ENCODE data around the gene AATK. TPM values are rescaled to one million over a fixed set of nuclear protein-coding genes. Genes with fewer than 3 reads are reported as not detected.

AATK gene
- total and polyA plus RNA-seq, 4 donors: 9.6 to 54.6 (median 23.7) TPM

- Histone ChIP-seq H3K36me3 (ENCODE audit: control insufficient read depth in 4 of 4, insufficient read depth in 4 of 4, low read length in 4 of 4) (no peaks in the 10 kb centered on the region), H3K4me1 (ENCODE audit: control insufficient read depth in 5 of 5, insufficient read depth in 5 of 5, low read length in 5 of 5) (no peaks in the 10 kb centered on the region), H3K9ac (ENCODE audit: insufficient read depth in 1 of 2, low read length in 2 of 2) (no peak overlapping the region), H3K27ac (ENCODE audit: low read depth in 1 of 2, low read length in 1 of 2) (no peak overlapping the region), H3K9me3 (ENCODE audit: control insufficient read depth in 4 of 4, insufficient read depth in 3 of 4, low read length in 3 of 4) (no peaks in the 10 kb centered on the region), H3K4me3 (no peak overlapping the region), H3K27me3 (ENCODE audit: control insufficient read depth in 3 of 3, insufficient read depth in 3 of 3, low read length in 2 of 3) (peaks cover 0 to 4% (median 0%) of the 10 kb centered on the region in 3 donors)
- DNase-seq: no peak
- no peak for ATAC-seq (ENCODE audit: insufficient read depth, low FRiP score)
- no peak for TF ChIP-seq CTCF (IDR thresholded peaks at IDR 0.05; ENCODE audit: control extremely low read depth, extremely low read depth)
- 86 to 96% methylated on average over 5 of the region's 5 CpGs for WGBS, 2 donors
These were observed 16.6 kb upstream of the AATK start for GRCh38 chr17:81182596-81182995.

GRCh38 chr17:81181811-81182185 is 15.8 kb upstream of the AATK start:
- WGBS, 2 donors: 94 to 96% methylated on average over 17 to 19 of the region's 19 CpGs
- no peak for ATAC-seq (ENCODE audit: insufficient read depth, low FRiP score)

GRCh38 chr17:81180836-81181810 is 15.1 kb upstream of the AATK start:
- TF ChIP-seq CTCF (IDR thresholded peaks at IDR 0.05; ENCODE audit: control extremely low read depth, extremely low read depth): no peak
- Histone ChIP-seq H3K9ac (ENCODE audit: insufficient read depth in 1 of 2, low read length in 2 of 2) (no peak overlapping the region), H3K9me3 (ENCODE audit: control insufficient read depth in 4 of 4, insufficient read depth in 3 of 4, low read length in 3 of 4) (no peaks in the 10 kb centered on the region), H3K4me1 (ENCODE audit: control insufficient read depth in 5 of 5, insufficient read depth in 5 of 5, low read length in 5 of 5) (no peaks in the 10 kb centered on the region), H3K27me3 (ENCODE audit: control insufficient read depth in 3 of 3, insufficient read depth in 3 of 3, low read length in 2 of 3) (peaks cover 0 to 4% (median 0%) of the 10 kb centered on the region in 3 donors), H3K27ac (ENCODE audit: low read depth in 1 of 2, low read length in 1 of 2) (no peak overlapping the region), H3K4me3 (no peak overlapping the region), H3K36me3 (ENCODE audit: control insufficient read depth in 4 of 4, insufficient read depth in 4 of 4, low read length in 4 of 4) (no peaks in the 10 kb centered on the region)
- WGBS, 2 donors: 89 to 93% methylated on average over 48 to 49 of the region's 49 CpGs
- DNase-seq: no peak
- ATAC-seq (ENCODE audit: insufficient read depth, low FRiP score): no peak

More at GRCh38 chr17:81181811-81182185, 15.8 kb upstream of the AATK start:
- no peaks in the 10 kb centered on the region for H3K4me1 ChIP-seq (ENCODE audit: control insufficient read depth in 5 of 5, insufficient read depth in 5 of 5, low read length in 5 of 5)
- TF ChIP-seq CTCF (IDR thresholded peaks at IDR 0.05; ENCODE audit: control extremely low read depth, extremely low read depth): no peak
- DNase-seq: no peak
- H3K27ac ChIP-seq (ENCODE audit: low read depth in 1 of 2, low read length in 1 of 2): no peak overlapping the region
- H3K4me3 ChIP-seq: no peak overlapping the region
- peaks cover 0 to 4% (median 0%) of the 10 kb centered on the region in 3 donors for H3K27me3 ChIP-seq (ENCODE audit: control insufficient read depth in 3 of 3, insufficient read depth in 3 of 3, low read length in 2 of 3)
- no peak overlapping the region for H3K9ac ChIP-seq (ENCODE audit: insufficient read depth in 1 of 2, low read length in 2 of 2)
- no peaks in the 10 kb centered on the region for H3K9me3 ChIP-seq (ENCODE audit: control insufficient read depth in 4 of 4, insufficient read depth in 3 of 4, low read length in 3 of 4)
- H3K36me3 ChIP-seq (ENCODE audit: control insufficient read depth in 4 of 4, insufficient read depth in 4 of 4, low read length in 4 of 4): no peaks in the 10 kb centered on the region
